ENCODE data around the gene PDCD7.
A peak's percentile ranks its signal among the peaks of the same experiment; 100 is the strongest.
"Not testable (repeated sequence)": the region's sequence is repeated elsewhere in the genome, so short reads cannot be mapped to it uniquely, and the experiment has no call there.

Gene PDCD7

GRCh38 chr15:65164139-65164538 is 30.5 kb upstream of the PDCD7 start:
- FAIRE-seq = no peak
- no peak for DNase-seq (ENCODE audit: insufficient read length)
- no peak for TF ChIP-seq POLR2A (IDR thresholded peaks at IDR 0.05; ENCODE audit: low read depth, low read length)

DNA sequence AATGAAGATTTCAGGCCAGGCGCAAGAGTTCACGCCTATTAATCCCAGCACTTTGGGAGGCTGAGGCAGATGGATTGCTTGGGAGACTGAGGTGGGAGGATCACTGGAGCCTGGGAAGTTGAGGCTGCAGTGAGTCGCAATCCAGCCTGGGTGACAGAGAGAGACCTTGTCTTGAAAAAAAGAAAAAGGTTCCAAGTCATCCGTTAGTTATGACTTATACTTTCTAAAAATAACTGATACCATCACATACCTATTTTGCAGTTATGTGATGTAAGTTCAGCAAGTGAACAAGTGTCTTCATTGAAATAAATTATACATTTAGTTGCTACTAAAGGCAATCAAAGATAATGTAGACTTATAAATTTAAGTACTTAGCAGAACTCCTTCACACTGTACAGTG is 29.4 kb upstream of the PDCD7 start:
- FAIRE-seq (no peak), DNase-seq (ENCODE audit: insufficient read length) (no peak)
- TF ChIP-seq POLR2A (IDR thresholded peaks at IDR 0.05; ENCODE audit: low read depth, low read length) = no peak
- TF ChIP-seq TAF1 (IDR thresholded peaks at IDR 0.05; ENCODE audit: borderline replicate concordance, low read depth, low read length) = no peak
- no peak for TF ChIP-seq POLR2AphosphoS5 (IDR thresholded peaks at IDR 0.05; ENCODE audit: low read depth, low read length)

DNA sequence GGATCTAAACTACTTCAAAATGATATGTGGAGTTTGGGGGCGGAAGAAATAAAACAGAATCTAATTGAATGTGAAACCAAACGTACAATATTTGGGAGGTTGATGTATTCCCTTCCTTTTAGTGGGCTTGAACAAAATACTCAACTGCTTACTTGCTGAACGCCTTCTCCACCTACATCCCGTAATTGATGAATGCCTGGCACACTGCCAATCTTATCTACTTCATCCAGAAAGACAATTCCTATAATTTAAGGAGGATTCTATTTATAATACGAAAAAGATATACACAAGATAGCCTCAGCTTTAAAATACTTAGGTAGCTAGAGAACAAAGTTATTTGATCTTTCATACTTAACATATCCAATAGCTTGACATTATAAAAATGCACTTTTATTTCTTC is 23.1 kb upstream of the PDCD7 start:
- FAIRE-seq = no peak
- no peak for DNase-seq (ENCODE audit: insufficient read length)
- TF ChIP-seq POLR2A (IDR thresholded peaks at IDR 0.05; ENCODE audit: low read depth, low read length) (no peak), TAF1 (IDR thresholded peaks at IDR 0.05; ENCODE audit: borderline replicate concordance, low read depth, low read length) (no peak), POLR2AphosphoS5 (IDR thresholded peaks at IDR 0.05; ENCODE audit: low read depth, low read length) (no peak)

GRCh38 chr15:65154720-65155119 is 21.1 kb upstream of the PDCD7 start:
- TF ChIP-seq TAF1 (IDR thresholded peaks at IDR 0.05; ENCODE audit: borderline replicate concordance, low read depth, low read length) = no peak
- TF ChIP-seq POLR2AphosphoS5 (IDR thresholded peaks at IDR 0.05; ENCODE audit: low read depth, low read length) = no peak
- TF ChIP-seq POLR2A (IDR thresholded peaks at IDR 0.05; ENCODE audit: low read depth, low read length) = no peak
- FAIRE-seq = no peak

DNA sequence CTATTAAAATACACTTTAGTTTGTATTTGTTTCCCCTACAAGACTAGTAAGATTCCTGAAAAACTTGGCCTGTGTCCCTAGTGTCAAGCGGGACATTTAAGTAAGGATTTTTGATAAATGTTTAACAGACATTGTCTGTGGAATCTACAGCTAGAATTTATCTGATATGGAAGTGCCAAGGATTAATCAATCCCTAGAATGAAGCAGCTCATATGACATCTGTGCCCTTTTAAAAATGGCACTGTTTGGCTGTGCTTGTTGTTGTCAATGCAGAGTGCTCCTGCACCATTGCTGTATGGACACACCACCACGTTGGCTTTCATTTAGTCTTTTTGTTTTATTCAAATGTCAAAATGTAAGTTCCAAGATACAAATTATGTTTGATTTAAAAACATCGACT is 14.3 kb upstream of the PDCD7 start:
- TF ChIP-seq POLR2A (IDR thresholded peaks at IDR 0.05; ENCODE audit: low read depth, low read length) (no peak), POLR2AphosphoS5 (IDR thresholded peaks at IDR 0.05; ENCODE audit: low read depth, low read length) (no peak), TAF1 (IDR thresholded peaks at IDR 0.05; ENCODE audit: borderline replicate concordance, low read depth, low read length) (no peak)
- DNase-seq (ENCODE audit: insufficient read length) (no peak), FAIRE-seq (no peak)

More at GRCh38 chr15:65154720-65155119, 21.1 kb upstream of the PDCD7 start:
- DNase-seq (ENCODE audit: insufficient read length) = no peak

- FAIRE-seq (no peak), DNase-seq (ENCODE audit: insufficient read length) (no peak)
- TF ChIP-seq TAF1 (IDR thresholded peaks at IDR 0.05; ENCODE audit: borderline replicate concordance, low read depth, low read length) = no peak
- no peak for TF ChIP-seq POLR2A (IDR thresholded peaks at IDR 0.05; ENCODE audit: low read depth, low read length)
- TF ChIP-seq POLR2AphosphoS5 (IDR thresholded peaks at IDR 0.05; ENCODE audit: low read depth, low read length) = no peak
These were observed 12.8 kb upstream of the PDCD7 start for GRCh38 chr15:65146438-65146837.

DNA sequence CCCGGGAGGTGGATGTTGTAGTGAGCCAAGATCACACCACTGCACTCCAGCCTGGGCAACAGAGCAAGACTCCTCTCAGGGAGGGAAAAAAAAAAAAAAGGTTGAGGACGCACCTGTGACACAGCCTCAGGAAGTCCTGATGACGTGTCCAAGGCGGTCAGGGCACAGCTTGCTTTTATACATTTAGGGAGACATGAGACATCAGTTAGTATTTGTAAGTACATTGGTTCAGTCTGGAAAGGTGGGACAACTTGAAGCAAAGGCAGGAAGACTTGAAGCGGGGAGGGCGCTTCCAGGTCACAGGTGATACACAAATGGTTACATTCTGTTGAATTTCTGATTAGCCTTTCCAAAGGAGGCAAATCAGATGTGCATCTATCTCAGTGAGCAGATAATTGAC is 5.0 kb upstream of the PDCD7 start:
- FAIRE-seq; DNase-seq (ENCODE audit: insufficient read length): not testable (repeated sequence)

DNA sequence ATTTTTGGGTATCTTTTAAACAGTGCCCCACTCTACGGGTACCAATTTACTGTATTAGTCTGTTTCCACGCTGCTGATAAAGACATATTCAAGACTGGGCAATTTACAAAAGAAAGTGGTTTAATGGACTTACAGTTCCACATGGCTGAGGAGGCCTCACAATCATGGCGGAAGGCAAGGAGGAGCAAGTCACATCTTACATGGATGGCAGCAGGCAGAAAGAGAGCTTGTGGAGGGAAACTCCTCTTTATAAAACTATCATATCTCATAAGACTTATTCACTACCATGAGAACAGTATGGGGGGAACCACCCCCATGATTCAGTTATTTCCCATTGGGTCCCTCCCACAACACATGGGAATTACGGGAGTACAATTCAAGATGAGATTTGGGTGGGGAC is 4.3 kb upstream of the PDCD7 start:
- not testable (repeated sequence) for DNase-seq (ENCODE audit: insufficient read length); FAIRE-seq

DNA sequence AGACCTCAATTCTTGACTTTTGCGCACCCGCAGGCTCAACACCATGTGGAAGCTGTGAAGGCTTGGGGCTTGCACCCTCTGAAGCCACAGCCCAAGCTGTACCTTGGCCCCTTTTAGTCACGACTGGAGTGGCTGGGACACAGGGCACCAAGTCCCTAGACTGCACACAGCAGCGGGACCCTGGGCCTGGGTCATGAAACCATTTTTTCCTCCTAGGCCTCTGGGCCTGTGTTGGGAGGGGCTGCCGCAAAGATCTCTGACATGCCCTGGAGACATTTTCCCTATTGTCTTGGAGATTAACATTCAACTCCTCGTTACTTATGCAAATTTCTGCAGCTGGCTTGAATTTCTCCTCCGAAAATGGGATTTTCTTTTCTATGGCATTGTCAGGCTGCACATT is 3.5 kb upstream of the PDCD7 start:
- not testable (repeated sequence) for FAIRE-seq; DNase-seq (ENCODE audit: insufficient read length)

DNA sequence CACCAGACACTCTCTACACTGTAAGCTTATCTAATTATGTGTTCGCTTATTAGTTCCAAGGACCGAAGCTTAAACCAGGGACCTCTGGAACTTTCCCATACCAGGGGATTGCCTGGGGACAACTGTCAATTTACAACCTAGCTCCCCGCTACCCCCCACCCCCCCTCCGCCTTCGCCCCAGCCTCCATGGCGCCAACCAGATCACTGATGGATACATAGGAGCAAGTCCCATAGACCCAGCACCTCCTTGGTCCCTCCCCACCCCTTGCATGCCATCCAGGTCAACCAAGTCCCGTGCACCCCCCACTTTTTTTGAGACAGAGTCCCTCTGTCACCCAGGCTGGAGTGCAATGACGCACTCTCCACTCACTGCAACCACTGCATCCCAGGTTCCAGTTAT is 930 bp upstream of the PDCD7 start:
- no peak for FAIRE-seq
- DNase-seq (ENCODE audit: insufficient read length) = no peak
- TF ChIP-seq POLR2AphosphoS5 (IDR thresholded peaks at IDR 0.05; ENCODE audit: low read depth, low read length) = no peak
- no peak for TF ChIP-seq TAF1 (IDR thresholded peaks at IDR 0.05; ENCODE audit: borderline replicate concordance, low read depth, low read length)
- TF ChIP-seq POLR2A (IDR thresholded peaks at IDR 0.05; ENCODE audit: low read depth, low read length) = no peak

- no peak for FAIRE-seq
- peak; percentile 50 for TF ChIP-seq POLR2A (IDR thresholded peaks at IDR 0.05; ENCODE audit: low read depth, low read length)
- no peak for TF ChIP-seq POLR2AphosphoS5 (IDR thresholded peaks at IDR 0.05; ENCODE audit: low read depth, low read length)
- DNase-seq (ENCODE audit: insufficient read length) = peak; percentile 63
These were observed 595 bp downstream of the PDCD7 start for GRCh38 chr15:65132878-65133547.

- TF ChIP-seq POLR2AphosphoS5 (IDR thresholded peaks at IDR 0.05; ENCODE audit: low read depth, low read length) (no peak), TAF1 (IDR thresholded peaks at IDR 0.05; ENCODE audit: borderline replicate concordance, low read depth, low read length) (no peak), POLR2A (IDR thresholded peaks at IDR 0.05; ENCODE audit: low read depth, low read length) (no peak)
- FAIRE-seq = no peak
These were observed 2.7 kb downstream of the PDCD7 start for GRCh38 chr15:65130941-65131340.

GRCh38 chr15:65115542-65115941 is 18.1 kb downstream of the PDCD7 start:
- TF ChIP-seq TAF1 (IDR thresholded peaks at IDR 0.05; ENCODE audit: borderline replicate concordance, low read depth, low read length) (no peak), POLR2AphosphoS5 (IDR thresholded peaks at IDR 0.05; ENCODE audit: low read depth, low read length) (no peak), POLR2A (IDR thresholded peaks at IDR 0.05; ENCODE audit: low read depth, low read length) (no peak)
- DNase-seq (ENCODE audit: insufficient read length) (no peak), FAIRE-seq (no peak)

More at GRCh38 chr15:65130941-65131340, 2.7 kb downstream of the PDCD7 start:
- DNase-seq (ENCODE audit: insufficient read length) = no peak

Measured in GM12892 (cell line).